NK-92 (cell line): ENCODE measurements around the gene OR52N4.
"Not testable (repeated sequence)": the region's sequence is repeated elsewhere in the genome, so short reads cannot be mapped to it uniquely, and the experiment has no call there.

Experiments used
- DNase-seq: peaks from one replicate; lab custom pipeline; 2025; ENCODE audit not compliant: unreplicated experiment; lab: John Stamatoyannopoulos, UW

OR52N4 gene

DNA sequence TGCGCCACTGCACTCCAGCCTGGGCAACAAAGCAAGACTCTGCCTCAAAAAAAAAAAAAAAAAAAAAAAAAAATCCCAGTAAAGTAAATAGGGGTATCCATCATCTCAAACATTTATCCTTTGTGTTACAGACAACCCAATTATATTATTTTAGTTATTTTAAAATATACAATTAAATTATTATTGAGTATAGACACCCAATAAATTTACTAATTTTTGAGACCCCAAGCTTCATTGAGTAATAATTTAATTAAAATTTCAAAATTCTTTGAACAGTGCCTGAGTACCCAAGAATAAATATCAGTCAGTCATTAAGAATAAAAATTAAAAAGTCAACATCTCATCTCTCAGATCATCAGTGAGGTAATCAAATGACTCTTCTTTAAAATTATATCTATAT lies at the start of gene OR52N4:
Gene OR52N4 (plus strand): TSS at position 301 of the 400 bp plus-strand sequence. CDS start 498 bp downstream, outside the sequence.
- DNase-seq = no peak

DNA sequence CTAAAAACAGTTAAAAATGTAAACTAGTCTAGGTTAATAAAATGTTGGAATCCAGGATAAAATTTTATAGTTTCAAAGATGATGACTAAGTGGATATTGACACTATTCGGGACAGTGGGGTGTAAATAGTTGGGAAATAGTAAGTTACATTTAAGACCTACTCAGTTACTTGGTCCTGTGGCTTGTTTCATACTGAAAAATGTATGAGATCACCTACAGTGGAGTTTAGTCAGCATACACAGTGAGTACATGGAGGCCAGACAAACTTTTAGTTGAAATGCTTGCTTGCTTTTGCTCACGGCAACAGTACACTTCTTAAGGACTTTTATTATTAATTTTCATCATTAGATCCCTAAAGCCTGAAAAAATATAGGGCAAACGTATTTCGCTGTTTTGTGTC lies 48.4 kb upstream of the OR52N4 start:
- no peak for DNase-seq

- no peak for DNase-seq
Observed at GRCh38 chr11:5712507-5712906, 41.5 kb upstream of the OR52N4 start.

GRCh38 chr11:5713695-5714094 lies 40.3 kb upstream of the OR52N4 start:
- no peak for DNase-seq

DNA sequence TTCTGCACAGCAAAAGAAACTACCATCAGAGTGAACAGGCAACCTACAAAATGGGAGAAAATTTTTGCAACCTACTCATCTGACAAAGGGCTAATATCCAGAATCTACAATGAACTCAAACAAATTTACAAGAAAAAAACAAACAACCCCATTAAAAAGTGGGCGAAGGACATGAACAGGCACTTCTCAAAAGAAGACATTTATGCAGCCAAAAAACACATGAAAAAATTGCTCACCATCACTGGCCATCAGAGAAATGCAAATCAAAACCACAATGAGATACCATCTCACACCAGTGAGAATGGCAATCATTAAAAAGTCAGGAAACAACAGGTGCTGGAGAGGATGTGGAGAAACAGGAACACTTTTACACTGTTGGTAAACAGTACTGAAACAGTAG lies 37.5 kb upstream of the OR52N4 start:
- not testable (repeated sequence) for DNase-seq

DNA sequence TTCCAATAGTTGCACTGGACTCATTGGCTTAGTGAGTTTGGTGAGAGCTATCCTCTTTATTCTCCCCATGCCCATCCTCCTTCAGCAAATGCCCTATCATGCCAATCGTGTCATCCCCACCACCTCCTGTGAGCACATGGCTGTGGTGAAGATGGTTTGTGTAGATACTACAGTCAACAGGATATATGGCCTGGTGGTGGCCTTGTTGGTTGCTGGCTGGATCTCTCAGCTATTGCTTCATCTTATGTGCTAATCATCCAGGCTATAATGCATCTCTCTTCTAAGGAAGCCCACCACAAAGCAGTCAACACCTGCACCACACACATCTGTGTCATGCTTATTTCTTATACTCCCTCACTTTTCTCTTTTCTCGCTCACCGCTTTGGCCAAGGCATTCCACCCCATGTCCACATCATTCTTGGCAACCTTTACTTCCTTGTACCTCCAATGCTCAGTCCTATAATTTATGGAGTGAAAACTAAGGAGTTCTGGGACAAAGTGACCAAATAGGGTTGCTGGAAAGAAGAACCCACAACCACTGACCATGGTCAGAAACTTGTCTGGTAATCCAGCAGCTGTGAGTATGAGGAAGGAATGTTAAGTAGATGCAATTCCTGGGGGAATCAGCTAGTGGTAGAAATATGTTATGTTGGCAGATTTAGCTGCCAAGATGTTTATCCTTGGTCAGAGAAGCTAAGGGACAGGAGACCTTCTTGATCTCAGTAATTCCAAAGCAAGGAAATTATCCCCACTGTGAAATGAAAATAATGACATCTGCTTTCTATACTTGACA lies 34.1 kb upstream of the OR52N4 start:
- DNase-seq = no peak

- DNase-seq = no peak
Observed at GRCh38 chr11:5722622-5723021, 31.4 kb upstream of the OR52N4 start.

DNA sequence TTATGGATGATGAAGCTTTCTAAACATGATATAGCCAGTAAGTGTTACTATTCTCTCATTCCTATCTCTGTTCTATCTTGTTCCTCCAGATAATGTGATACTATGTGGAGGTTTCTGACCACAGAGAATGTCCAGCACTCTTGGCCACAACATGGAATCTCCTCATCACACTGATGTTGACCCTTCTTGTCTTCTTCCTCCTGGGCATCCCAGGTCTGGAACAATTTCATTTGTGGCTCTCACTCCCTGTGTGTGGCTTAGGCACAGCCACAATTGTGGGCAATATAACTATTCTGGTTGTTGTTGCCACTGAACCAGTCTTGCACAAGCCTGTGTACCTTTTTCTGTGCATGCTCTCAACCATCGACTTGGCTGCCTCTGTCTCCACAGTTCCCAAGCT lies 27.7 kb upstream of the OR52N4 start:
- no peak for DNase-seq

DNA sequence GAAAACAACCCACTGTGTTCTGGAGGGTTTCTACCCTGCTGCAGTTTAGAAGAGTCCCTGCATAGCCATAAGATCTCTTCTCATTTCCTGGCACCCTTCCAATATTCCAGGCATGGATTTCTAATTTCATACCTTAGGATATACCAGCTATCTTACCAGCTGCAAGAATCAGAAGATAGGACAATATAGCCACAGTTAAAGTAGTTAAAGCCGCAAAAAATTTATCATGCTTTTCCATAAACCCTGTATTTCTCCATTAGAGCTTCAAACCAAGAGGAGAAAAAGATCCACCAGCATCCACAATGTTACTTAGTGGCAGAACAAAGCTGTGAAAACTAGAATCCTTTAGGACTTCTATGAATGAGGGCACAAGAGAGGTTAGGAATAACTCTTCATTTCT lies 26.4 kb upstream of the OR52N4 start:
- DNase-seq = no peak

- DNase-seq = no peak
Observed at GRCh38 chr11:5736396-5736795, 17.6 kb upstream of the OR52N4 start, which contains the start of gene OR56B1. TSS of gene OR56B1 (plus strand) at chr11:5736448. CDS start at chr11:5736517, 69 bp downstream.

DNA sequence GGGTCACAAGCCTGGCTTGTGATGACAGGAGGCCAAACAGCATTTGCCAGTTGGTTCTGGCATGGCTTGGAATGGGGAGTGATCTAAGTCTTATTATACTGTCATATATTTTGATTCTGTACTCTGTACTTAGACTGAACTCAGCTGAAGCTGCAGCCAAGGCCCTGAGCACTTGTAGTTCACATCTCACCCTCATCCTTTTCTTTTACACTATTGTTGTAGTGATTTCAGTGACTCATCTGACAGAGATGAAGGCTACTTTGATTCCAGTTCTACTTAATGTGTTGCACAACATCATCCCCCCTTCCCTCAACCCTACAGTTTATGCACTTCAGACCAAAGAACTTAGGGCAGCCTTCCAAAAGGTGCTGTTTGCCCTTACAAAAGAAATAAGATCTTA lies 17.0 kb upstream of the OR52N4 start:
- no peak for DNase-seq

DNA sequence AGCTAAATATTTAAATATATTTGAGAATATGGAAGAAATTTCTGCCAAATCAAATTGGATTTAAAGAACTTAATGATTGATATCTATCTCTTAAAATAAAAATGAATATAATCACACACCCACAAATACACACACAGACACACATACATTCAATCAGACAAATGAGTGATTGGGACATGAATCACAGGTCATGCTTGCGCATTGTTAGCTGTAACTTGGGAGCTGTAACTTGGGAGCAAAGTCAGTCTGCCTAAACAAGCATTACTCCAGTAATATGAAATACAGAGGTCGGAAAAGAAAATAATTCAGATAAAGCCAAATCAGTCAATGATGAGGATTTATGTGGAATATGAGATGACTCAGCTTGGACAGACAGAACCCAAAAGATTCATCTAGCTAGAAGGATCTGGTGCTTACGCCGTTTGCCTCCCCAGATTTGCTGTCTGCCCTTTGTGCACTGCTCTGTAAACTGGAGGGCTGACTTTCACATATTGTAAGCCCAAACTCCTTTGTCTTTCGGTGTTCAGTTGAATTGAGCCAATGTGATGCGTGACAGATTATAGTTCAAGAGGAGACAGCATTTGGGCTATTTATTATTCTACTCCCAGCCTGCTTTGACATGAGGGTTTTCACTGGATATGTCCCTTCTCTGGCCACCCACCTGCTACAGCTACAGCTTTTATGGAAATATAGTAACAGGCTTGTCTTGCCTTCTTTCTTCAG lies 16.2 kb upstream of the OR52N4 start:
- DNase-seq = no peak

GRCh38 chr11:5738431-5738830 lies 15.6 kb upstream of the OR52N4 start:
- DNase-seq = no peak

- DNase-seq = no peak
Observed at GRCh38 chr11:5746614-5747013, 7.4 kb upstream of the OR52N4 start.

- no peak for DNase-seq
Observed at GRCh38 chr11:5749836-5750235, 4.2 kb upstream of the OR52N4 start.

DNA sequence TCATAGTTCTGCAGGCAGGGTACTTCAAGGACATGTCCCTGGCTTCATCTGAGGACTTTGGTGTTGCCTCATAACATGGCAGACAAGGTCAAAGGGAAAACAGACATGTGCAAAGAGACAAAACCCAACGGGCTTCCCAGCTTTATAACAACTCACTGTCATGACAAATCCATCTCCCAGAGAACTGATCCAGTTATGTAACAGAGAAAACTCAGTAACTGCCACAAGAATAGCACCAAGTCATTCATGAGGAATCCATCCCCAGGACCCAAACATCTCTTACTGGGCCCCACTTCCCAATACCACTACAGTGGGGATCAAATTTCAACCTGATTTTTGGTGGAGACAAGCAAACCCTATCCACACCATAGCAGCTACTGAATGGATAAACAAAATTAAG lies 13.0 kb downstream of the OR52N4 start:
- no peak for DNase-seq

- no peak for DNase-seq
Observed at GRCh38 chr11:5783255-5783654, 29.2 kb downstream of the OR52N4 start, which contains the start of gene OR52N5. TSS of gene OR52N5 (minus strand) at chr11:5783355. CDS start at chr11:5778634, 4,721 bp downstream.

GRCh38 chr11:5791165-5791564 lies 37.1 kb downstream of the OR52N4 start, which contains the start of gene OR52N1:
TSS of gene OR52N1 (minus strand) at chr11:5791265. CDS start at chr11:5788816, 2,449 bp downstream.
- DNase-seq = no peak

DNA sequence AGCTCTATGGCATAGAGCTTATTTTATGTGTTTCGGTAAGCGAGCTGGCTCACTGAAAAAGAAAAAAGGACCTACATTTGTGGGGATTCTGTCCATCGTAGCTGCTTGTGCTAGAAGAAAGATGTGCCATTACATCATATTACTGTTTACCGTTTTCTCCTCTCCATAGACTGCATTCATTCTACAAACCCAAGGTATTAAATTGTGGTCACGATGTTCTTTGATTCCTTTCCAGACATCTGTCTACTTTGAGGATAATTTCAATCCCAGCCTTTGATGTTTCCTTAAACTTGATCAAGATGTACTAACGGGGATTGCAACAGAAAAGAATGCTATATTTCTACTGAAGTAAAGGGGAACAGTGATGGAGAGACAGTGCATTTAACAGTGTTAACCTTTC lies 42.5 kb downstream of the OR52N4 start:
- no peak for DNase-seq

DNA sequence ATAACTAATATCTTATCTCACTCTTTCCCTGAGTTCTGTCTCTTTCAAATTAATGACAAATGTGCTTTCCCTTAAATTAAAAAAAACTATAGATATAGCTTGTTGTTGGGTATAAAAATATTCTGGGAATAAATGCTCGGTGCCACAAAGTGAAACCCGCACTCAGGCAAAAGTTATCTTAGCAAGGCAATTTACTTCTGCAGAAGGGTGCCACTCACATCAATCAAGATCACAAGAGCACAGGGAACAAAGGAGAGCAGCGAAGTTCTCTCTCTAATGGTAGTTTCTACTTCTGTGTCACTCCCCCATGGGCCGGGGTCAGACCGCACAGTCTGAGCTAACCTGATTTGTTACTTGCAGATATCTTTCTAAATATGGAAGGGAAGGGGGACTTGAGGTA lies 49.9 kb downstream of the OR52N4 start:
- no peak for DNase-seq
